Nephron (organoid): ENCODE data around the gene HHEX.

Experiments used
- H3K27ac Mint-ChIP-seq, 3 experiments: 2 replicates each; pipeline ENCODE4 v1.8.0; 2020; ENCODE audit warnings: mixed read lengths in 3 of 3, mild to moderate bottlenecking in 2 of 3, moderate library complexity in 1 of 3
- H3K27me3 Mint-ChIP-seq: 2 replicates; pipeline ENCODE4 v1.8.0; 2021; ENCODE audit warnings: low read depth, mild to moderate bottlenecking, moderate library complexity, mixed read lengths
- H3K36me3 Mint-ChIP-seq: 2 replicates; pipeline ENCODE4 v1.8.0; 2020; ENCODE audit warnings: low read depth, mixed read lengths
- H3K4me1 Mint-ChIP-seq: 2 replicates; pipeline ENCODE4 v1.8.0; 2020; ENCODE audit warnings: mixed read lengths
- H3K4me3 Mint-ChIP-seq, 3 experiments: 2 replicates each; pipeline ENCODE4 v1.8.0; 2020; ENCODE audit warnings: mild to moderate bottlenecking in 3 of 3, mixed read lengths in 3 of 3, moderate library complexity in 2 of 3
- H3K9me3 Mint-ChIP-seq: 2 replicates; pipeline ENCODE4 v1.8.0; 2020; ENCODE audit warnings: mixed read lengths
- CTCF ChIP-seq, 3 experiments: fragments of 200-600 bp; sonication (generic); IDR thresholded peaks; one replicate each; pipeline ENCODE4 v1.5.0; 2021; ENCODE audit warnings: antibody characterized with exemption in 3 of 3; ENCODE audit not compliant: unreplicated experiment in 3 of 3

The HHEX gene

GRCh38 chr10:92720831-92721165 is 31.0 kb downstream of the HHEX start:
- H3K4me3 Mint-ChIP-seq = no peak overlapping the region
- no peaks in the 10 kb centered on the region for H3K9me3 Mint-ChIP-seq

GRCh38 chr10:92722349-92722748 is 32.6 kb downstream of the HHEX start:
- Mint-ChIP-seq H3K9me3 (no peaks in the 10 kb centered on the region), H3K4me1 (peaks cover 1% of the 10 kb centered on the region), H3K27ac (no peak overlapping the region), H3K4me3 (no peak overlapping the region), H3K36me3 (no peaks in the 10 kb centered on the region), H3K27me3 (peaks cover 14% of the 10 kb centered on the region)
- no peak for TF ChIP-seq CTCF (IDR thresholded peaks at IDR 0.05; ENCODE audit: unreplicated experiment in 3 of 3)

More at GRCh38 chr10:92720831-92721165, 31.0 kb downstream of the HHEX start:
- H3K36me3 Mint-ChIP-seq = no peaks in the 10 kb centered on the region
- peaks cover 8% of the 10 kb centered on the region for H3K27me3 Mint-ChIP-seq
- H3K4me1 Mint-ChIP-seq = no peaks in the 10 kb centered on the region
- no peak overlapping the region for H3K27ac Mint-ChIP-seq
- no peak for TF ChIP-seq CTCF (IDR thresholded peaks at IDR 0.05; ENCODE audit: unreplicated experiment in 3 of 3)

GRCh38 chr10:92727141-92727540 is 37.4 kb downstream of the HHEX start:
- Mint-ChIP-seq H3K4me1 (peaks cover 9% of the 10 kb centered on the region), H3K27me3 (peaks cover 14% of the 10 kb centered on the region), H3K27ac (no peak overlapping the region), H3K4me3 (no peak overlapping the region), H3K9me3 (no peaks in the 10 kb centered on the region), H3K36me3 (no peaks in the 10 kb centered on the region)
- no peak for TF ChIP-seq CTCF (IDR thresholded peaks at IDR 0.05; ENCODE audit: unreplicated experiment in 3 of 3)

GRCh38 chr10:92727550-92727949 is 37.8 kb downstream of the HHEX start:
- no peaks in the 10 kb centered on the region for H3K9me3 Mint-ChIP-seq
- H3K27me3 Mint-ChIP-seq = peaks cover 13% of the 10 kb centered on the region
- H3K4me3 Mint-ChIP-seq = no peak overlapping the region
- TF ChIP-seq CTCF (IDR thresholded peaks at IDR 0.05; ENCODE audit: unreplicated experiment in 3 of 3) = no peak
- no peak overlapping the region for H3K27ac Mint-ChIP-seq
- H3K4me1 Mint-ChIP-seq = peaks cover 9% of the 10 kb centered on the region
- H3K36me3 Mint-ChIP-seq = no peaks in the 10 kb centered on the region

GRCh38 chr10:92729886-92730285 is 40.1 kb downstream of the HHEX start:
- TF ChIP-seq CTCF (IDR thresholded peaks at IDR 0.05; ENCODE audit: unreplicated experiment in 3 of 3) = no peak
- no peak overlapping the region for H3K27ac Mint-ChIP-seq
- peaks cover 9% of the 10 kb centered on the region for H3K4me1 Mint-ChIP-seq
- H3K4me3 Mint-ChIP-seq = no peak overlapping the region
- no peaks in the 10 kb centered on the region for H3K36me3 Mint-ChIP-seq
- peaks cover 6% of the 10 kb centered on the region for H3K27me3 Mint-ChIP-seq
- H3K9me3 Mint-ChIP-seq = no peaks in the 10 kb centered on the region

GRCh38 chr10:92732958-92733357 is 43.2 kb downstream of the HHEX start:
- Mint-ChIP-seq H3K36me3 (no peaks in the 10 kb centered on the region), H3K9me3 (no peaks in the 10 kb centered on the region), H3K27ac (no peak overlapping the region), H3K4me3 (no peak overlapping the region), H3K27me3 (no peaks in the 10 kb centered on the region), H3K4me1 (peaks cover 2% of the 10 kb centered on the region)
- TF ChIP-seq CTCF (IDR thresholded peaks at IDR 0.05; ENCODE audit: unreplicated experiment in 3 of 3) = no peak
